Activated CD4-positive, alpha-beta T cell treated with anti-CD3 and anti-CD28 coated beads, Interleukin-2, amount 10 ng/mL, durations not matched to agents 24 days and 14 days (primary cell): ENCODE data around the gene INPP5A. TPM values are rescaled to one million over a fixed set of nuclear protein-coding genes. Genes with fewer than 3 reads are reported as not detected.
A peak's percentile ranks its signal among the peaks of the same experiment; 100 is the strongest.

Experiments
- DNase-seq: peaks from one replicate; pipeline ENCODE4 v3.0.0; 2022
- H3K27ac Mint-ChIP-seq: one replicate; pipeline ENCODE4 v1.8.0; 2022; ENCODE audit warnings: mild to moderate bottlenecking, mixed read lengths
- H3K27me3 Mint-ChIP-seq: one replicate; pipeline ENCODE4 v1.8.0; 2022; ENCODE audit warnings: mixed read lengths
- H3K36me3 Mint-ChIP-seq: one replicate; pipeline ENCODE4 v1.8.0; 2022; ENCODE audit warnings: low read depth, mild to moderate bottlenecking, mixed read lengths
- H3K4me1 Mint-ChIP-seq: one replicate; pipeline ENCODE4 v1.8.0; 2021; ENCODE audit warnings: mixed read lengths
- H3K4me3 Mint-ChIP-seq: one replicate; pipeline ENCODE4 v1.8.0; 2022; ENCODE audit warnings: mild to moderate bottlenecking, moderate library complexity, mixed read lengths
- H3K9me3 Mint-ChIP-seq: one replicate; pipeline ENCODE4 v1.8.0; 2021; ENCODE audit warnings: mixed read lengths
- intact Hi-C: fragments of 100-400 bp; cut with micrococcal nuclease; formaldehyde crosslinking; loops from one replicate; pipeline ENCODE4 v1.15.1; 2023
- total RNA-seq: library from RNA; stranded (reverse); gene quantifications from 2 replicates; pipeline ENCODE4 v1.2.3, GENCODE V29; 2022

The INPP5A gene
- total RNA-seq, 1 donor from 2014 or later: 10.3 TPM

GRCh38 chr10:132540456-132540855, 2.9 kb downstream of the INPP5A start:
- no peaks in the 10 kb centered on the region for H3K27me3 Mint-ChIP-seq
- peak overlapping the region; percentile 81 for H3K27ac Mint-ChIP-seq
- peaks cover 61% of the 10 kb centered on the region for H3K4me1 Mint-ChIP-seq
- intact Hi-C loops: loop anchor here (1.0 kb wide), 3 partner anchors 11 to 53 kb away; no protein-coding TSS in a partner anchor
- H3K9me3 Mint-ChIP-seq: no peaks in the 10 kb centered on the region
- H3K4me3 Mint-ChIP-seq: peak overlapping the region; percentile 92
- H3K36me3 Mint-ChIP-seq: peaks cover 17% of the 10 kb centered on the region
- peak; percentile 69 for DNase-seq

DNA sequence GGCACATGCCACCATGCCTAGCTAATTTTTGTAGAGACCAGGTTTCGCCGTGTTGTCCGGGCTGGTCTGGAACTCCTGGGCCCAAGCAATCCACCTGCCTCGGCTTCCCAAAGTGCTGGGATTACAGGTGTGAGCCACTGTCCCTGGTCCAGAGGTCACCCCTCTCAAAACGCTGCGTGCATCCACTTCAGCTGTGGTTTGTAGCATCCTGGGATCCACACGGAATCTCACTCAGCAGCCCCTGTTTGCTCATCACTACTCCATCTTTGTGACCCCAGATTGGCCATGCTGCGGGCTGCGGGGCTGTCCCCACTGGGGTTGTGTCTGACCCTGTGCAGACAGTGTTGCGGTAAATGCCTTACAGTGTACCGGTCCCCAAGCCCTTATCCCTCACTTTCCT, 3.5 kb downstream of the INPP5A start:
- H3K4me1 Mint-ChIP-seq: peaks cover 59% of the 10 kb centered on the region
- H3K27ac Mint-ChIP-seq: peak overlapping the region; percentile 38
- no peaks in the 10 kb centered on the region for H3K9me3 Mint-ChIP-seq
- peak overlapping the region; percentile 92 for H3K4me3 Mint-ChIP-seq
- peaks cover 17% of the 10 kb centered on the region for H3K36me3 Mint-ChIP-seq
- intact Hi-C loops: no loop called here
- DNase-seq: no peak
- H3K27me3 Mint-ChIP-seq: no peaks in the 10 kb centered on the region

- no peaks in the 10 kb centered on the region for H3K27me3 Mint-ChIP-seq
These were observed 4.0 kb downstream of the INPP5A start for GRCh38 chr10:132541601-132542011.

DNA sequence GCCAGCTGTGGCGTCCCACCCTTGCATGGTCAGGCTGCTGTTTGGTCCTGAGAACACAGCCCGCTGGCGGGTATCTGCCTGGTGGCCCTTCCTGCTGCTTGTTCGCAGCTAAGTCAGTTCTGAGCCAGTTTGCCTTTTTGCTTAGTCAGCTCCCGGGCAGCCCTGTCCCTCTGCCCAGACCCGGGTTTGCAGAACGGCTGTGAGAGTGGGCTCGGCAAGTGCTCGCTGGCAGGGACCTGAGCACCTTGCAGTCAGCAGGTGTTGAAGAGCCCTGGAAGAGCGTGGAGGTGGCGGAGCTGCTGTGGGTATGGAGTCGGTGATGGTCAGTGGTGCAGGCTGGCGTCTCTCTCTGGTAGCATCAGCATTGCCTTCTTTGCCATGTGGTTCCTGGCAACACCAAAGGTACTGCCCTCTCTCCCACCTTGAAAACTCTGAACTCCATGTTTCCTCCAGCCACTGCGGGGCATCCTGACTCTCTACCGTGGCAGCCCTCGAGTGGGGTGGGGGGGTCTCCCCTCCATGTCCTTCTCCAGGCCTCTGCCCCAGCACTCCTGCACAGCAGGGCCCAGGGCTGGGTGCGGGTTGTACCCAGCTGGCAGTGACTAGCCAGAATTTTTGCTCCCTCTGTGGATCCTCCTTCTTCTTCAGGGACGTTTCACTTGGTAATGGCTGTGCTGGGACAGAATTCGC, 4.6 kb downstream of the INPP5A start:
- no peak overlapping the region for H3K4me3 Mint-ChIP-seq
- intact Hi-C loops: no loop called here
- no peaks in the 10 kb centered on the region for H3K27me3 Mint-ChIP-seq
- H3K4me1 Mint-ChIP-seq: peaks cover 60% of the 10 kb centered on the region
- H3K36me3 Mint-ChIP-seq: peaks cover 17% of the 10 kb centered on the region
- no peak overlapping the region for H3K27ac Mint-ChIP-seq
- no peaks in the 10 kb centered on the region for H3K9me3 Mint-ChIP-seq
- no peak for DNase-seq

More at GRCh38 chr10:132541601-132542011, 4.0 kb downstream of the INPP5A start:
- peak overlapping the region; percentile 92 for H3K4me3 Mint-ChIP-seq
- no peaks in the 10 kb centered on the region for H3K9me3 Mint-ChIP-seq
- no peak for DNase-seq
- peaks cover 17% of the 10 kb centered on the region for H3K36me3 Mint-ChIP-seq
- intact Hi-C loops: no loop called here
- peak overlapping the region; percentile 38 for H3K27ac Mint-ChIP-seq
- peaks cover 56% of the 10 kb centered on the region for H3K4me1 Mint-ChIP-seq

- H3K9me3 Mint-ChIP-seq: no peaks in the 10 kb centered on the region
- no peaks in the 10 kb centered on the region for H3K27me3 Mint-ChIP-seq
- H3K36me3 Mint-ChIP-seq: peaks cover 17% of the 10 kb centered on the region
- peaks cover 60% of the 10 kb centered on the region for H3K4me1 Mint-ChIP-seq
- no peak overlapping the region for H3K27ac Mint-ChIP-seq
- no peak overlapping the region for H3K4me3 Mint-ChIP-seq
- no peak for DNase-seq
- intact Hi-C loops: no loop called here
These were observed 5.2 kb downstream of the INPP5A start for GRCh38 chr10:132542819-132543218.

- Mint-ChIP-seq H3K27me3 (no peaks in the 10 kb centered on the region), H3K36me3 (peaks cover 15% of the 10 kb centered on the region), H3K4me3 (peak overlapping the region; percentile 80), H3K9me3 (no peaks in the 10 kb centered on the region), H3K27ac (peak overlapping the region; percentile 42), H3K4me1 (peaks cover 51% of the 10 kb centered on the region)
- DNase-seq: no peak
- intact Hi-C loops: no loop called here
These were observed 6.5 kb downstream of the INPP5A start for GRCh38 chr10:132543916-132544743.

DNA sequence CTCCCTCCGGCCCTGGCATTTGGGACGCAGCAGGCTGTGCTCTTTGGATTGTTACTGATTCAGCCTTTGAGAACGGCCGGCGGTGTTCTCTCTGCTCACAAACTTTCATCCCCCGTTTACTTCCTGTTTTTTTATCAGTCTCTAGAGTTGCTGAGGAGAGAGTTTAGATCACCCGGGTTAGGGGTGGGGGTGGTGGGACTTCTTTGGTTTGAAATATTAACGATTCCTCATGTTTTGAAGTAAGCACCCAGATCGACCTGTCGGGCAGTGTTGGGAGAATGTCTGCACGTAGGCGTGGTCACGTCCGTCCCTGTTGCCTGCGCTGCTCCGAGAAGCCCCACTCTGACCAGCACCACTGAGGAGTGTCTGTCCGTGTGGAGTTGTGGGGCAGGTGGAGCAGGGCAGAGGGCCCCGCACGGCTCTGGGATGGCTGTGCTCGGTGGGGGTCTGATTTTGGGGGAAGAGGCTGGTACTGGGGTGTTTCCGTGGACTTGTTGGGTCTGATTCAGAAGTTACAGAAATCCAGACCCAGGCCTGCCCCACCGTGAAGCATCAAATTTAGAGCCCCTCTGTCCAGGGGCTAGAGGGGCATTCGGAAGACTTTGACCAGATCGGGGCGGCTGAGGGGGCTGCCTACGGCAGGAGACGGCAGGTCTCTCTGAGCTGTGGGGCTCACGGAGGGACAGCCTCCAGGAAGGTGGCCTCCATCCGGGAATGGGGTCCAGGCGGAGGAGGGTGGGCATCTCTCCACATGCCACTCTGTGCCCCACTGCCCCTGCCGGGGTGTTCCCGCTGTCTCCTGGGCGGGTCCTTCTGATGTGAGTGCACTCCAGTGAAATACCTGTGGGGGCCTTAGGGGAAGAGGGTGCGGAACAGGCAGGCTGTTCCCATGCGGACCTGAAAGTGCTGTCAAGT, 7.4 kb downstream of the INPP5A start:
- no peak for DNase-seq
- H3K4me1 Mint-ChIP-seq: peaks cover 45% of the 10 kb centered on the region

DNA sequence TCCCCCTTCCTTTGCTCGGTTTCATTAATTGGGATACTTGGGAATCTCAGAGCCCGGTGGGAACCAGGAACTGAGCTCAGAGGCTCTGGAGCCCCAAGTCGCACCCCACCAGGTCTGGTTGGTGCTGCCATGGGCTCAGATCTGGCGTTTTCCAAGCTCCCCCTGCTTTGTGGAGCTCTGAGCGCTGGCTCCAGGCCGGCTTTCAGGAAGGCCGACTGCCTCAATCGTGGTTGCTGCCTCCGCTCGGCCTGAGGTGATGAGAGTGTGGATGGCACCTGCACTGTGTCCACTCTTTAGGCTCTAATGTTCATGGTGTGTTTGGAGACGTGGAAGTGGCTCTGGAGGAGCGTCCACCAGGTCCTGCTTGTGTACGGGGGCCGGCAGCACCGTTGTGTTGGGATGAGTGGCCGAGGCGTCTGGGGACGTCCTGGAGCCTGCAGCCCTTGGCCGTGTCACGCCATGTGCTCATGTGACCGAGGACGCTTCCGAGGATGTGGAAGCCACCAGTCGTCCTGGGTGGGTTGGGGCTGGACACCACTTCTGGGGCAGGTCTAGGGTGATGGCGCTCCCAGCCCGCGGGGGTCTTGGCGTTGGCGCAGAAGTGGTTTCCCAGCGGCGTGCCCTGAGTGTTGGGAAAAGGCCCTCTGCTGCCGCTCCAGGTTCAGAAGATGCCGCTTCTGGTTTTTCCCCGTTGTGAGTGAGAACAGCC, 8.2 kb downstream of the INPP5A start:
- H3K4me1 Mint-ChIP-seq: peaks cover 39% of the 10 kb centered on the region

More for the DNA sequence above, 7.4 kb downstream of the INPP5A start:
- Mint-ChIP-seq H3K4me3 (peak overlapping the region; percentile 80), H3K9me3 (no peaks in the 10 kb centered on the region), H3K27ac (peak overlapping the region; percentile 42), H3K36me3 (peaks cover 15% of the 10 kb centered on the region), H3K27me3 (no peaks in the 10 kb centered on the region)
- intact Hi-C loops: no loop called here

GRCh38 chr10:132546567-132547420, 9.2 kb downstream of the INPP5A start:
- H3K4me1 Mint-ChIP-seq: peaks cover 40% of the 10 kb centered on the region

More for the DNA sequence above, 8.2 kb downstream of the INPP5A start:
- Mint-ChIP-seq H3K4me3 (no peak overlapping the region), H3K27me3 (no peaks in the 10 kb centered on the region), H3K27ac (no peak overlapping the region), H3K9me3 (no peaks in the 10 kb centered on the region), H3K36me3 (peaks cover 15% of the 10 kb centered on the region)
- intact Hi-C loops: no loop called here
- no peak for DNase-seq

DNA sequence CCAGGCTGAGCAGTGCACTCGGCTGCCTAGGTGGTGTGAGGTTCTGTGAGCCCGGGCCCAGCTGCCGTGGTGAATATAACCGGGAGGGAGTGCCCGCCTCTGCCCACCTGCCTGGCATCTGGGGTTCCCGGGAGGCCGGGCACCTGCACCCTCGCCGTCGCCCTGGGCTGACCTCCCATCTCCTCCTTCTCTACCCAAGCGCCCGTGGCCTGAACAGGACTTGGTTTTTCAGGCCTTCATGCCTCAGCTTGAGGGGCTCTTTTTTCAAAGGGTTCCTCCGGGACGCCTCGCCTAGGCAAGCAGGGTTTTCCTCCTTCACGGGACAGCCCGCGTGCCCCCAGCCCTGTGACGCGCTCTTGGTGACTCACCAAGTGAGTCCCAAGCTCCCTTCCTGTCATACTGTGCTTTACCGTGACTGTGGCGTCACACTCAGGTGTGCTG, 9.9 kb downstream of the INPP5A start:
- Mint-ChIP-seq H3K27me3 (no peaks in the 10 kb centered on the region), H3K9me3 (no peaks in the 10 kb centered on the region), H3K4me1 (peaks cover 37% of the 10 kb centered on the region), H3K4me3 (no peak overlapping the region), H3K27ac (no peak overlapping the region), H3K36me3 (peaks cover 11% of the 10 kb centered on the region)
- intact Hi-C loops: no loop called here
- DNase-seq: no peak

More at GRCh38 chr10:132546567-132547420, 9.2 kb downstream of the INPP5A start:
- no peaks in the 10 kb centered on the region for H3K27me3 Mint-ChIP-seq
- H3K36me3 Mint-ChIP-seq: peaks cover 11% of the 10 kb centered on the region
- intact Hi-C loops: no loop called here
- no peak for DNase-seq
- H3K4me3 Mint-ChIP-seq: no peak overlapping the region
- H3K9me3 Mint-ChIP-seq: no peaks in the 10 kb centered on the region
- H3K27ac Mint-ChIP-seq: no peak overlapping the region

DNA sequence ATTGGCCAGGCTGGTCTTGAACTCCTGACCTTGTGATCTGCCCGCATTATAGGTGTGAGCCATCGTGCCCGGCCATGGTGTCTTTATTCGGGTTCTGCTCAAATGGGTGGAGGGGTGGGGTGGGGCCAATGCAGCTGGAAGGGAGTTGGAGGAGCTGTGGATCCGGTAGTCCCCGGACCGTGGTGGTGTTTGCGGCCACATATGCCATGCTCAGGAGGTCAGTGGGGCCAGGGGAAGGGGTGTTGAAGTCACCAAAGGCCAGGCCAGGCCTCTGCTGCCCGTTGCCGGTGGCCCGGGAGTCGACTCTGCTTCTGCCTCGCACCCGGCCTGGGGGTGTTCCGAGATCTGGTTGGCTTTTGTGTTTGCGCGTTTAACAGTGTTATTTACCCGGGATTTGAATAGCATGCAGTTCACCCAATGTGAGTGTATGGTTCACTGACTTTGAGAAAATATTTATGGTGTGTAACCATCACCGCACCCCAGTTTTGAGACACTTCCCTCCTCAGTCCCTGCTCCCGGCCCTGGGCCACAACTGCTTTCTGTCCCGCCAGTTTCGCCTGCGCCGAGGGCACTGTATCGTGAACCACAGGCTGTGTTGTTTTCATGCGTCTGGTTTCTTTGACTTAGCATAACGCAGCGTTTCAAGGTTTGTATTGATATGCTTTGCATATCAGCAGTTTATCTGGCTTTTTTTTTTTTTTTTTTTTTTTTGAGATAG, 10.7 kb downstream of the INPP5A start:
- Mint-ChIP-seq H3K4me1 (peaks cover 32% of the 10 kb centered on the region), H3K27me3 (no peaks in the 10 kb centered on the region), H3K36me3 (peaks cover 4% of the 10 kb centered on the region), H3K27ac (no peak overlapping the region), H3K9me3 (no peaks in the 10 kb centered on the region), H3K4me3 (no peak overlapping the region)
- intact Hi-C loops: no loop called here
- no peak for DNase-seq

- intact Hi-C loops: no loop called here
- no peaks in the 10 kb centered on the region for H3K27me3 Mint-ChIP-seq
- peaks cover 29% of the 10 kb centered on the region for H3K4me1 Mint-ChIP-seq
- H3K36me3 Mint-ChIP-seq: peaks cover 3% of the 10 kb centered on the region
- H3K4me3 Mint-ChIP-seq: no peak overlapping the region
- no peak for DNase-seq
- no peak overlapping the region for H3K27ac Mint-ChIP-seq
- H3K9me3 Mint-ChIP-seq: no peaks in the 10 kb centered on the region
These were observed 11.3 kb downstream of the INPP5A start for GRCh38 chr10:132548869-132549268.
